GM23338 (cell line): ENCODE measurements around the gene PPP1CA. TPM values are rescaled to one million over a fixed set of nuclear protein-coding genes. Genes with fewer than 3 reads are reported as not detected.

ENCODE experiments used
- ATAC-seq: fragments of 200-7000 bp; cut with Tn5 transposase; 3 replicates; pipeline ENCODE4 v1.9.1; 2020
- DNase-seq: peaks from one replicate; pipeline ENCODE4 v3.0.0-alpha.2; 2015; ENCODE audit warnings: low spot score
- H2AFZ ChIP-seq: fragments of 200-600 bp; sonication (generic); 2 replicates; pipeline ENCODE4 v1.8.0; 2016; ENCODE audit warnings: antibody characterized with exemption, mild to moderate bottlenecking, moderate library complexity
- H3F3A ChIP-seq: fragments of 200-600 bp; sonication (generic); replicated peaks from 2 replicates; pipeline ENCODE4 v1.8.0; 2017; ENCODE audit warnings: antibody characterized with exemption, mixed run types, low read depth
- H3K27ac ChIP-seq: fragments of 200-600 bp; sonication (generic); 2 replicates; pipeline ENCODE4 v1.6.1; 2016; ENCODE audit warnings: low read depth
- H3K27me3 ChIP-seq: fragments of 200-600 bp; sonication (generic); 2 replicates; pipeline ENCODE4 v1.8.0; 2016; ENCODE audit warnings: mild to moderate bottlenecking, mixed run types, moderate library complexity; ENCODE audit not compliant: insufficient read depth
- H3K36me3 ChIP-seq: fragments of 200-600 bp; sonication (generic); 2 replicates; pipeline ENCODE4 v1.8.0; 2016; ENCODE audit warnings: mild to moderate bottlenecking; ENCODE audit not compliant: insufficient read depth
- H3K4me1 ChIP-seq: fragments of 200-600 bp; sonication (generic); 2 replicates; pipeline ENCODE4 v1.8.0; 2016; ENCODE audit warnings: mild to moderate bottlenecking, moderate library complexity; ENCODE audit not compliant: insufficient read depth
- H3K4me2 ChIP-seq: fragments of 200-600 bp; sonication (generic); 2 replicates; pipeline ENCODE4 v1.7.1; 2017; ENCODE audit warnings: mixed run types
- H3K4me3 ChIP-seq: fragments of 200-600 bp; sonication (generic); 2 replicates; pipeline ENCODE4 v1.6.1; 2016; ENCODE audit warnings: mixed run types
- H3K79me2 ChIP-seq: fragments of 200-600 bp; sonication (generic); replicated peaks from 2 replicates; pipeline ENCODE4 v1.8.0; 2017; ENCODE audit warnings: mild to moderate bottlenecking; ENCODE audit not compliant: insufficient read depth
- H3K9me2 ChIP-seq: fragments of 200-600 bp; sonication (generic); 2 replicates; pipeline ENCODE4 v1.8.0; 2017; ENCODE audit not compliant: insufficient read depth
- H4K20me1 ChIP-seq: fragments of 200-600 bp; sonication (generic); replicated peaks from 2 replicates; pipeline ENCODE4 v1.8.0; 2017; ENCODE audit warnings: mild to moderate bottlenecking; ENCODE audit not compliant: insufficient read depth
- H3K27ac Mint-ChIP-seq: 2 replicates; pipeline ENCODE4 v1.8.0; 2020; ENCODE audit warnings: inconsistent platforms, mild to moderate bottlenecking, moderate library complexity, mixed read lengths
- H3K27me3 Mint-ChIP-seq: 3 replicates; pipeline ENCODE4 v1.8.0; 2022; ENCODE audit warnings: low read depth, mild to moderate bottlenecking, moderate library complexity, mixed read lengths, inconsistent platforms; ENCODE audit not compliant: insufficient read depth, poor library complexity
- H3K36me3 Mint-ChIP-seq: 3 replicates; pipeline ENCODE4 v1.8.0; 2021; ENCODE audit warnings: low read depth, mild to moderate bottlenecking, inconsistent platforms, moderate library complexity, mixed read lengths
- H3K4me1 Mint-ChIP-seq: 3 replicates; pipeline ENCODE4 v1.8.0; 2020; ENCODE audit warnings: mild to moderate bottlenecking, inconsistent platforms, mixed read lengths
- H3K4me3 Mint-ChIP-seq: 3 replicates; pipeline ENCODE4 v1.8.0; 2021; ENCODE audit warnings: moderate library complexity, mild to moderate bottlenecking, inconsistent platforms, mixed read lengths
- H3K9me3 Mint-ChIP-seq: 3 replicates; pipeline ENCODE4 v1.8.0; 2020; ENCODE audit warnings: moderate library complexity, mild to moderate bottlenecking, inconsistent platforms, mixed read lengths
- CREB1 ChIP-seq: fragments of 250-450 bp; sonication (Bioruptor Pico); IDR thresholded peaks from 2 replicates; pipeline ENCODE4 v1.5.0; 2020; ENCODE audit warnings: low read depth, mild to moderate bottlenecking, moderate library complexity
- CTCF ChIP-seq, 2 experiments: fragments of 200-600 bp in 1 of 2; sonication (generic) in 1 of 2; conservative IDR thresholded peaks; 2 replicates each; pipeline versions ENCODE4 v1.5.1 to v1.6.1; 2016 to 2017; ENCODE audit warnings: antibody characterized with exemption in 2 of 2, low read depth in 2 of 2, mild to moderate bottlenecking in 2 of 2, moderate library complexity in 1 of 2
- ETS1 ChIP-seq: IDR thresholded peaks from 2 replicates; pipeline ENCODE4 v1.6.1; 2016; ENCODE audit warnings: antibody characterized with exemption
- EZH2phosphoT487 ChIP-seq: fragments of 200-600 bp; sonication (generic); IDR thresholded peaks from one replicate; pipeline ENCODE4 v1.8.1; 2018; ENCODE audit warnings: antibody characterized with exemption; ENCODE audit not compliant: unreplicated experiment
- JUNB ChIP-seq: IDR thresholded peaks from one replicate; pipeline ENCODE4 v1.6.1; 2016; ENCODE audit warnings: antibody characterized with exemption; ENCODE audit not compliant: unreplicated experiment
- POLR2AphosphoS5 ChIP-seq: IDR thresholded peaks from 2 replicates; pipeline ENCODE4 v1.6.1; 2016; ENCODE audit warnings: antibody characterized with exemption, low read depth
- REST ChIP-seq: IDR thresholded peaks from one replicate; pipeline ENCODE4 v1.6.1; 2018; ENCODE audit warnings: antibody characterized with exemption; ENCODE audit not compliant: unreplicated experiment
- STAT1 ChIP-seq: IDR thresholded peaks from one replicate; pipeline ENCODE4 v1.6.1; 2016; ENCODE audit warnings: antibody characterized with exemption; ENCODE audit not compliant: unreplicated experiment
- ZNF114 ChIP-seq: fragments of 250-450 bp; sonication (Bioruptor Pico); IDR thresholded peaks from 2 replicates; pipeline ENCODE4 v1.5.0; 2020; ENCODE audit warnings: mild to moderate bottlenecking, moderate library complexity
- ZNF462 ChIP-seq: fragments of 250-450 bp; sonication (Bioruptor Pico); IDR thresholded peaks from 2 replicates; pipeline ENCODE4 v1.5.0; 2020; ENCODE audit warnings: mild to moderate bottlenecking, moderate library complexity
- polyA plus RNA-seq: library from polyadenylated mRNA; unstranded; fragments of >200 nt; fragmentation: Nextera tagmentation; extraction: Ambion mirVana; gene quantifications from 2 replicates; pipeline ENCODE4 v1.2.1, GENCODE V29; 2016
- total RNA-seq: library from RNA; depleted of rRNA; stranded (reverse); fragments of >200 nt; shearing (Covaris generic); gene quantifications from 2 replicates; pipeline ENCODE4 v1.2.3, GENCODE V29; 2014

Gene PPP1CA
- total and polyA plus RNA-seq, 2 experiments from 2014 or later: 217 to 237 TPM

- Mint-ChIP-seq H3K9me3 (no peaks in the 10 kb centered on the region), H3K27ac (peak overlapping the region; percentile 87; the same call in 1 of the 2 replicates), H3K27me3 (peaks cover 19% of the 10 kb centered on the region), H3K4me3 (no peak overlapping the region), H3K4me1 (peaks cover 40% of the 10 kb centered on the region), H3K36me3 (peaks cover 47% of the 10 kb centered on the region)
- peaks cover 17% of the 10 kb centered on the region for H3K4me1 ChIP-seq
- H3K27ac ChIP-seq: peak overlapping the region; percentile 63; the same call in 1 of the 2 replicates
- no peak for DNase-seq
- no peak for ATAC-seq
- peak overlapping the region; percentile 72 for H3K4me2 ChIP-seq
- H3K36me3 ChIP-seq: no peaks in the 10 kb centered on the region
- H3K79me2 ChIP-seq: peaks cover 15% of the 10 kb centered on the region
- TF ChIP-seq ZNF462 (CRISPR knock-in tag): no peak
- TF ChIP-seq CTCF (conservative IDR thresholded peaks at IDR 0.05; ENCODE audit: low read depth in 2 of 2): no peak
- no peak for TF ChIP-seq ETS1
- no peak for TF ChIP-seq JUNB
- no peak for TF ChIP-seq CREB1 (CRISPR knock-in tag)
- TF ChIP-seq POLR2AphosphoS5: no peak
- no peak for TF ChIP-seq ZNF114 (CRISPR knock-in tag)
- no peak for TF ChIP-seq EZH2phosphoT487
- TF ChIP-seq STAT1: no peak
- no peak for TF ChIP-seq REST
- H3K27me3 ChIP-seq: no peaks in the 10 kb centered on the region
- no peak overlapping the region for H2AFZ ChIP-seq
- H3K4me3 ChIP-seq: no peak overlapping the region
- 0 out of 2 replicates have a peak, but pooled peaks cover 6% of the 10 kb centered on the region for H3F3A ChIP-seq
- H4K20me1 ChIP-seq: peaks cover 7% of the 10 kb centered on the region; the same call in 1 of the 2 replicates
- H3K9me2 ChIP-seq: no peaks in the 10 kb centered on the region
Measured at GRCh38 chr11:67395555-67396258, 6.0 kb downstream of the PPP1CA start.
